HepG2 (cell line): ENCODE results near the gene SPATA7. TPM values are rescaled to one million over a fixed set of nuclear protein-coding genes. Genes with fewer than 3 reads are reported as not detected.

Experiments
- DDIT3 ChIP-seq: sonication (generic); formaldehyde crosslinking; IDR thresholded peaks from 2 replicates; pipeline ENCODE4 v1.4.0; 2020; ENCODE audit warnings: mild to moderate bottlenecking, missing genetic modification reagents
- FOXC1 ChIP-seq: sonication (generic); formaldehyde crosslinking; IDR thresholded peaks from 2 replicates; pipeline ENCODE4 v1.8.0; 2022; ENCODE audit warnings: mild to moderate bottlenecking, missing genetic modification reagents, borderline replicate concordance
- FOXO4 ChIP-seq: sonication (generic); formaldehyde crosslinking; conservative IDR thresholded peaks from 2 replicates; pipeline ENCODE4 v1.8.1; 2023; ENCODE audit warnings: missing genetic modification reagents
- MYPOP ChIP-seq: sonication (generic); formaldehyde crosslinking; IDR thresholded peaks from 2 replicates; pipeline ENCODE4 v1.8.1; 2023; ENCODE audit warnings: mild to moderate bottlenecking, moderate library complexity, missing genetic modification reagents
- POLR2G ChIP-seq: fragments of 200-400 bp; formaldehyde crosslinking; IDR thresholded peaks from 2 replicates; pipeline ENCODE4 v1.6.1; 2018; ENCODE audit warnings: mild to moderate bottlenecking, low read depth, low read length, moderate library complexity
- SMAD9 ChIP-seq: sonication (generic); formaldehyde crosslinking; IDR thresholded peaks from 2 replicates; pipeline ENCODE4 v1.5.1; 2020; ENCODE audit warnings: mild to moderate bottlenecking, missing genetic modification reagents
- SMC3 ChIP-seq: IDR thresholded peaks from 2 replicates; pipeline ENCODE4 v1.6.1; 2011; ENCODE audit warnings: low read length, improper control_type of control experiment
- SYNCRIP ChIP-seq: fragments of 200-400 bp; formaldehyde crosslinking; IDR thresholded peaks from 2 replicates; pipeline ENCODE4 v1.6.1; 2018; ENCODE audit warnings: mild to moderate bottlenecking, low read depth, low read length; ENCODE audit not compliant: insufficient read depth
- TOE1 ChIP-seq: sonication (generic); formaldehyde crosslinking; IDR thresholded peaks from 2 replicates; pipeline ENCODE4 v1.4.0; 2020; ENCODE audit warnings: mild to moderate bottlenecking, missing genetic modification reagents
- ZBTB1 ChIP-seq: sonication (generic); formaldehyde crosslinking; IDR thresholded peaks from 2 replicates; pipeline ENCODE4 v1.4.0; 2020; ENCODE audit warnings: missing genetic modification reagents, borderline replicate concordance
- ZBTB26 ChIP-seq: IDR thresholded peaks from 2 replicates; pipeline ENCODE4 v1.6.1; 2016; ENCODE audit warnings: missing compliant biosample characterization, missing genetic modification reagents, borderline replicate concordance
- ZFP36L2 ChIP-seq: sonication (generic); formaldehyde crosslinking; IDR thresholded peaks from 2 replicates; pipeline ENCODE4 v1.4.0; 2020; ENCODE audit warnings: missing genetic modification reagents
- ZNF33A ChIP-seq: sonication (generic); formaldehyde crosslinking; IDR thresholded peaks from 2 replicates; pipeline ENCODE4 v1.5.1; 2020; ENCODE audit warnings: missing genetic modification reagents, mild to moderate bottlenecking, moderate library complexity, borderline replicate concordance
- ZNF503 ChIP-seq: sonication (generic); formaldehyde crosslinking; IDR thresholded peaks from 2 replicates; pipeline ENCODE4 v1.4.0; 2020; ENCODE audit warnings: missing genetic modification reagents
- ZNF549 ChIP-seq: sonication (generic); formaldehyde crosslinking; IDR thresholded peaks from 2 replicates; pipeline ENCODE4 v1.5.0; 2020; ENCODE audit warnings: missing genetic modification reagents
- ZNF629 ChIP-seq: sonication (generic); formaldehyde crosslinking; conservative IDR thresholded peaks from 2 replicates; pipeline ENCODE4 v1.5.0; 2020; ENCODE audit warnings: missing genetic modification reagents
- ZNF687 ChIP-seq: sonication (generic); formaldehyde crosslinking; IDR thresholded peaks from 2 replicates; pipeline ENCODE4 v1.5.1; 2020; ENCODE audit warnings: mild to moderate bottlenecking, missing genetic modification reagents, moderate library complexity
- ZSCAN31 ChIP-seq: sonication (generic); formaldehyde crosslinking; IDR thresholded peaks from 2 replicates; pipeline ENCODE4 v1.5.0; 2020; ENCODE audit warnings: low read depth, mild to moderate bottlenecking, missing genetic modification reagents
- polyA plus RNA-seq, 8 experiments: library from polyadenylated mRNA; depleted of rRNA in 3 of 8; stranded (reverse) in 7 of 8; unstranded in 1 of 8; fragments of >200 nt; fragmentation: Illumina TruSeq in 4 of 8; extraction: Trizol in 4 of 8; gene quantifications; 2 replicates each; pipeline versions ENCODE4 v1.2.1 to v1.2.3, GENCODE V29; 2011 to 2016; ENCODE audit warnings: low read depth in 4 of 8, missing spikeins in 1 of 8, mixed read lengths in 1 of 8; ENCODE audit not compliant: insufficient read depth in 1 of 8
- total RNA-seq, 5 experiments: library from RNA; depleted of rRNA; stranded (reverse); fragments of >200 nt; fragmentation: Illumina TruSeq; extraction: Trizol; gene quantifications; 2 replicates each; pipeline ENCODE4 v1.2.3, GENCODE V29; 2016; ENCODE audit warnings: low read depth in 1 of 5

Gene SPATA7
- total and polyA plus RNA-seq, 2 of the 13 experiments (the other 11 are each of a cell fraction or from before 2014, with no cell fraction given), result 3.6 to 5.5 TPM

GRCh38 chr14:88385212-88386101 lies at the start of gene SPATA7 (continued):
- TF ChIP-seq SMAD9 (CRISPR knock-in tag), result no peak
- no peak for TF ChIP-seq FOXC1
- no peak for TF ChIP-seq SMC3
- no peak for TF ChIP-seq ZBTB1
- TF ChIP-seq TOE1 (CRISPR knock-in tag), result no peak
- TF ChIP-seq SYNCRIP, result no peak
- no peak for TF ChIP-seq ZFP36L2 (CRISPR knock-in tag)
- TF ChIP-seq ZSCAN31, result peak; percentile 89
- peak; percentile 39; the same call in 1 of the 2 replicates for TF ChIP-seq ZNF503 (CRISPR knock-in tag)
- no peak for TF ChIP-seq ZNF549
- TF ChIP-seq DDIT3 (CRISPR knock-in tag), result no peak
- peak; percentile 63; the same call in 1 of the 2 replicates for TF ChIP-seq MYPOP
- no peak; the same call in 1 of the 2 replicates for TF ChIP-seq ZBTB26 (CRISPR knock-in tag)
- TF ChIP-seq FOXO4 (CRISPR knock-in tag), result no peak
- no peak for TF ChIP-seq ZNF33A
- no peak for TF ChIP-seq ZNF629
- peak; percentile 88 for TF ChIP-seq ZNF687 (CRISPR knock-in tag)
- TF ChIP-seq POLR2G, result peak; percentile 75; the same call in 1 of the 2 replicates
